Measurements from ENCODE around the gene TMTC1. TPM values are rescaled to one million over a fixed set of nuclear protein-coding genes. Genes with fewer than 3 reads are reported as not detected.

Gene TMTC1
- total and polyA plus RNA-seq, 2 of the 8 experiments (the other 6 are each of a cell fraction or from before 2014, with no cell fraction given), result 15.4 to 20.8 TPM

- no peaks in the 10 kb centered on the region for H4K20me1 ChIP-seq (replicated peaks in 1 of 2; ENCODE audit: control insufficient read depth in 1 of 2, insufficient read depth in 2 of 2, low read length in 2 of 2)
- FAIRE-seq, result no peak
- no peak overlapping the region for H4K91ac ChIP-seq (replicated peaks; ENCODE audit: insufficient read length, low read length)
- no peak overlapping the region for H3K9ac ChIP-seq (replicated peaks in 1 of 4; ENCODE audit: extremely low read depth in 1 of 4, low read depth in 3 of 4, low read length in 3 of 4)
- H2BK15ac ChIP-seq (ENCODE audit: low read length), result no peak overlapping the region
- H4K5ac ChIP-seq (ENCODE audit: insufficient read length, low read depth, low read length), result no peak overlapping the region
- H3K4me3 ChIP-seq (ENCODE audit: extremely low read depth in 1 of 4, insufficient read depth in 2 of 4, low read depth in 3 of 4, low read length in 4 of 4), result no peak overlapping the region
- H3K79me2 ChIP-seq (ENCODE audit: control insufficient read depth in 1 of 2, insufficient read depth in 2 of 2, low read length in 2 of 2), result no peaks in the 10 kb centered on the region
- no peaks in the 10 kb centered on the region for H3K79me1 ChIP-seq (ENCODE audit: low read depth, low read length)
- H3K4me2 ChIP-seq (ENCODE audit: insufficient read depth in 1 of 2, low read depth in 2 of 2, low read length in 2 of 2), result no peak overlapping the region
- TF ChIP-seq MAX (IDR thresholded peaks at IDR 0.05) (no peak), RAD21 (IDR thresholded peaks at IDR 0.05 in 1 of 2, conservative IDR thresholded peaks at IDR 0.05 in 1 of 2; ENCODE audit: low read depth in 2 of 2, low read length in 2 of 2) (no peak), TBP (IDR thresholded peaks at IDR 0.05; ENCODE audit: low read depth, low read length) (no peak), SP4 (IDR thresholded peaks at IDR 0.05; ENCODE audit: low read length) (no peak)
- H3K36me3 ChIP-seq (ENCODE audit: control insufficient read depth in 2 of 4, insufficient read depth in 4 of 4, low read length in 3 of 4), result peaks cover 0 to 8% (median 0%) of the 10 kb centered on the region in 4 experiments; a peak in 1 of 8 replicates
- H3K23me2 ChIP-seq (ENCODE audit: low read depth, low read length), result no peaks in the 10 kb centered on the region
- H4K8ac ChIP-seq (ENCODE audit: extremely low read depth, insufficient read depth, low read length), result no peak overlapping the region
- no peak overlapping the region for H3K56ac ChIP-seq (replicated peaks; ENCODE audit: insufficient read length, low read depth, low read length)
- WGBS, 2 experiments (ENCODE audit: extremely low coverage in 1 of 2, insufficient coverage in 1 of 2, insufficient read length in 1 of 2, insufficient replicate concordance in 2 of 2, low coverage in 1 of 2, low lambda C conversion rate in 2 of 2, missing lambda C conversion rate in 1 of 2), result 77% methylated on average over 3 of the region's 3 CpGs; no CpG with 5 or more reads in 1 of the 2 experiments
- no peak overlapping the region for H3K27ac ChIP-seq (ENCODE audit: low read depth, low read length)
- no peak overlapping the region for H2BK20ac ChIP-seq (ENCODE audit: low read length)
- ChIA-PET CTCF (ENCODE audit: partially characterized antibody) (interaction anchor here (1.1 kb wide), 1 partner anchor 12 kb away, joined by 3 read pairs; no protein-coding TSS in a partner anchor), POLR2A (ENCODE audit: partially characterized antibody) (no interaction called here)
- no peak for DNase-seq (ENCODE audit: low read depth in 1 of 2, low spot score in 2 of 2)
- H3K9me3 ChIP-seq (ENCODE audit: insufficient read depth in 2 of 2, low read depth in 1 of 2, low read length in 1 of 2), result no peaks in the 10 kb centered on the region
- H3K4ac ChIP-seq (replicated peaks; ENCODE audit: insufficient read length, low read depth, low read length), result no peak overlapping the region
- H3K27me3 ChIP-seq (replicated peaks in 1 of 4; ENCODE audit: control insufficient read depth in 3 of 4, extremely low read depth in 1 of 4, insufficient read depth in 3 of 4, low read length in 3 of 4), result peaks cover 0 to 1% (median 0%) of the 10 kb centered on the region in 4 experiments; a peak in 1 of 7 replicates
- no peak overlapping the region for H2BK120ac ChIP-seq (replicated peaks; ENCODE audit: low read depth, low read length)
- H2BK5ac ChIP-seq (ENCODE audit: low read depth, low read length), result no peak overlapping the region
- H2AFZ ChIP-seq (ENCODE audit: low read length), result no peak overlapping the region
- H3K14ac ChIP-seq (ENCODE audit: insufficient read length), result no peak overlapping the region
- no peak overlapping the region for H2BK12ac ChIP-seq (ENCODE audit: low read depth, low read length)
- no peaks in the 10 kb centered on the region; a peak in 2 of 7 replicates for H3K4me1 ChIP-seq (replicated peaks in 1 of 4; ENCODE audit: control insufficient read depth in 3 of 4, insufficient read depth in 4 of 4, low read length in 3 of 4)
- H3K23ac ChIP-seq (ENCODE audit: insufficient read length), result no peak overlapping the region
- H2AK5ac ChIP-seq (ENCODE audit: low read depth, low read length), result no peak overlapping the region
- no peak overlapping the region for H3K18ac ChIP-seq (ENCODE audit: extremely low read depth, low read length)
These were observed 184.4 kb downstream of the TMTC1 start for GRCh38 chr12:29599381-29599780.
